H9 (cell line): ENCODE data around the gene PKDCC. TPM values are rescaled to one million over a fixed set of nuclear protein-coding genes. Genes with fewer than 3 reads are reported as not detected.

Experiments
- DNase-seq: peaks from one replicate; pipeline ENCODE4 v3.0.0-alpha.2; 2017
- H2AFZ ChIP-seq: one replicate; pipeline ENCODE4 v1.6.1; 2013; ENCODE audit warnings: mild to moderate bottlenecking, low read length, control low read depth, moderate library complexity
- H2AK5ac ChIP-seq: 2 replicates; pipeline ENCODE4 v1.6.1; 2013; ENCODE audit warnings: low read length, control low read depth, mixed read lengths; ENCODE audit not compliant: insufficient read length
- H2BK120ac ChIP-seq: one replicate; pipeline ENCODE4 v1.6.1; 2013; ENCODE audit warnings: low read depth, mild to moderate bottlenecking, low read length, control low read depth, inconsistent platforms; ENCODE audit not compliant: poor library complexity, severe bottlenecking
- H2BK12ac ChIP-seq: 2 replicates; pipeline ENCODE4 v1.6.1; 2013; ENCODE audit warnings: low read length, control low read depth, mixed read lengths, low read depth; ENCODE audit not compliant: insufficient read length
- H2BK15ac ChIP-seq: 2 replicates; pipeline ENCODE4 v1.6.1; 2013; ENCODE audit warnings: low read depth, low read length, control low read depth
- H2BK20ac ChIP-seq: one replicate; pipeline ENCODE4 v1.6.1; 2013; ENCODE audit warnings: low read depth, mild to moderate bottlenecking, low read length, control low read depth, inconsistent platforms; ENCODE audit not compliant: poor library complexity, severe bottlenecking
- H2BK5ac ChIP-seq: 2 replicates; pipeline ENCODE4 v1.6.1; 2013; ENCODE audit warnings: low read length, control low read depth, mixed read lengths; ENCODE audit not compliant: insufficient read length
- H3K14ac ChIP-seq: 2 replicates; pipeline ENCODE4 v1.6.1; 2013; ENCODE audit warnings: low read length, control low read depth; ENCODE audit not compliant: insufficient read depth
- H3K18ac ChIP-seq: 2 replicates; pipeline ENCODE4 v1.6.1; 2013; ENCODE audit warnings: low read depth, mild to moderate bottlenecking, mixed read lengths, low read length, control low read depth; ENCODE audit not compliant: insufficient read length
- H3K23ac ChIP-seq: 2 replicates; pipeline ENCODE4 v1.6.1; 2013; ENCODE audit warnings: low read length, control low read depth, mixed read lengths, low read depth; ENCODE audit not compliant: insufficient read length
- H3K23me2 ChIP-seq: 2 replicates; pipeline ENCODE4 v1.6.1; 2013; ENCODE audit warnings: low read depth, mild to moderate bottlenecking, mixed read lengths, low read length, control low read depth; ENCODE audit not compliant: insufficient read length, poor library complexity, severe bottlenecking
- H3K27ac ChIP-seq: 2 replicates; pipeline ENCODE4 v1.5.1; 2013; ENCODE audit warnings: low read length, control low read depth, mixed read lengths, low read depth; ENCODE audit not compliant: insufficient read length
- H3K27me3 ChIP-seq: 2 replicates; pipeline ENCODE4 v1.6.1; 2013; ENCODE audit warnings: low read length, control low read depth, inconsistent platforms; ENCODE audit not compliant: insufficient read depth
- H3K4ac ChIP-seq: 2 replicates; pipeline ENCODE4 v1.6.1; 2013; ENCODE audit warnings: low read depth, mild to moderate bottlenecking, control low read depth, inconsistent platforms, low read length, moderate library complexity
- H3K4me1 ChIP-seq: 2 replicates; pipeline ENCODE4 v1.6.1; 2013; ENCODE audit warnings: low read length, control low read depth, inconsistent platforms; ENCODE audit not compliant: insufficient read depth
- H3K4me2 ChIP-seq: 2 replicates; pipeline ENCODE4 v1.6.1; 2013; ENCODE audit warnings: low read length, control low read depth, mixed read lengths; ENCODE audit not compliant: insufficient read length, insufficient read depth
- H3K56ac ChIP-seq: 2 replicates; pipeline ENCODE4 v1.6.1; 2013; ENCODE audit warnings: low read depth, mild to moderate bottlenecking, mixed read lengths, low read length, control low read depth; ENCODE audit not compliant: insufficient read length
- H3K79me1 ChIP-seq: 2 replicates; pipeline ENCODE4 v1.6.1; 2013; ENCODE audit warnings: low read depth, mild to moderate bottlenecking, moderate library complexity, low read length, control low read depth, inconsistent platforms; ENCODE audit not compliant: insufficient read depth, poor library complexity, severe bottlenecking
- H3K79me2 ChIP-seq: 2 replicates; pipeline ENCODE4 v1.6.1; 2013; ENCODE audit warnings: low read length, control low read depth, inconsistent platforms; ENCODE audit not compliant: insufficient read depth
- H3K9ac ChIP-seq: 2 replicates; pipeline ENCODE4 v1.6.1; 2013; ENCODE audit warnings: low read length, control low read depth, mixed read lengths; ENCODE audit not compliant: insufficient read length; ENCODE audit errors: extremely low read depth
- H3K9me3 ChIP-seq: one replicate; pipeline ENCODE4 v1.6.1; 2013; ENCODE audit warnings: low read depth, low read length, inconsistent platforms; ENCODE audit not compliant: control insufficient read depth
- H3T11ph ChIP-seq: one replicate; pipeline ENCODE4 v1.6.1; 2013; ENCODE audit warnings: mild to moderate bottlenecking, low read length, control low read depth, inconsistent platforms
- H4K20me1 ChIP-seq: one replicate; pipeline ENCODE4 v1.6.1; 2013; ENCODE audit not compliant: control insufficient read depth, insufficient read length, insufficient read depth
- H4K5ac ChIP-seq: 2 replicates; pipeline ENCODE4 v1.6.1; 2013; ENCODE audit warnings: low read depth, mild to moderate bottlenecking, mixed read lengths, low read length, control low read depth; ENCODE audit not compliant: insufficient read length
- H4K8ac ChIP-seq: replicated peaks from 2 replicates; pipeline ENCODE4 v1.6.1; 2013; ENCODE audit warnings: low read length, control low read depth, mixed read lengths, low read depth; ENCODE audit not compliant: insufficient read length
- H4K91ac ChIP-seq: 2 replicates; pipeline ENCODE4 v1.6.1; 2013; ENCODE audit warnings: low read depth, mild to moderate bottlenecking, moderate library complexity, mixed read lengths, low read length, control low read depth; ENCODE audit not compliant: insufficient read length
- H3K27ac Mint-ChIP-seq, 3 experiments: 2 replicates in 2 of 3; 3 replicates in 1 of 3; pipeline ENCODE4 v1.8.0; 2020 to 2021; ENCODE audit warnings: mixed read lengths in 3 of 3, mild to moderate bottlenecking in 1 of 3, moderate library complexity in 1 of 3
- H3K27me3 Mint-ChIP-seq: 2 replicates; pipeline ENCODE4 v1.8.0; 2021; ENCODE audit warnings: low read depth, mild to moderate bottlenecking, moderate library complexity, mixed read lengths
- H3K36me3 Mint-ChIP-seq, 3 experiments: 2 replicates in 2 of 3; 3 replicates in 1 of 3; pipeline ENCODE4 v1.8.0; 2020 to 2021; ENCODE audit warnings: low read depth in 3 of 3, mixed read lengths in 3 of 3; ENCODE audit not compliant: insufficient read depth in 1 of 3
- H3K4me1 Mint-ChIP-seq, 2 experiments: 2 replicates each; pipeline ENCODE4 v1.8.0; 2020; ENCODE audit warnings: mixed read lengths in 2 of 2
- H3K4me3 Mint-ChIP-seq, 2 experiments: 2 replicates in 1 of 2; 3 replicates in 1 of 2; pipeline ENCODE4 v1.8.0; 2020 to 2021; ENCODE audit warnings: mild to moderate bottlenecking in 2 of 2, mixed read lengths in 2 of 2, moderate library complexity in 1 of 2
- H3K9me3 Mint-ChIP-seq, 2 experiments: 2 replicates in 1 of 2; 3 replicates in 1 of 2; pipeline ENCODE4 v1.8.0; 2020; ENCODE audit warnings: mild to moderate bottlenecking in 2 of 2, mixed read lengths in 2 of 2, moderate library complexity in 1 of 2
- WGBS: extraction: QIAGEN DNeasy Blood & Tissue Kit; methylation state at CpG from one replicate; pipeline ENCODE4 v1.1.7; 2013; ENCODE audit warnings: missing lambda C conversion rate, low lambda C conversion rate, mixed read lengths; ENCODE audit not compliant: insufficient read length; ENCODE audit errors: extremely low coverage; 5-methylcytosine and 5-hydroxymethylcytosine counted together
- total RNA-seq: library from RNA; stranded (reverse); gene quantifications from 2 replicates; pipeline ENCODE4 v1.2.1, GENCODE V29; 2021
- TF ChIP-seq, protein P1 (sequence below): fragments of 200-600 bp; sonication (generic); conservative IDR thresholded peaks from 3 replicates; pipeline ENCODE4 v1.8.0; 2021; ENCODE audit warnings: antibody characterized with exemption, mild to moderate bottlenecking

PKDCC gene
- total RNA-seq, 1 experiment from 2014 or later, result 134 TPM

DNA sequence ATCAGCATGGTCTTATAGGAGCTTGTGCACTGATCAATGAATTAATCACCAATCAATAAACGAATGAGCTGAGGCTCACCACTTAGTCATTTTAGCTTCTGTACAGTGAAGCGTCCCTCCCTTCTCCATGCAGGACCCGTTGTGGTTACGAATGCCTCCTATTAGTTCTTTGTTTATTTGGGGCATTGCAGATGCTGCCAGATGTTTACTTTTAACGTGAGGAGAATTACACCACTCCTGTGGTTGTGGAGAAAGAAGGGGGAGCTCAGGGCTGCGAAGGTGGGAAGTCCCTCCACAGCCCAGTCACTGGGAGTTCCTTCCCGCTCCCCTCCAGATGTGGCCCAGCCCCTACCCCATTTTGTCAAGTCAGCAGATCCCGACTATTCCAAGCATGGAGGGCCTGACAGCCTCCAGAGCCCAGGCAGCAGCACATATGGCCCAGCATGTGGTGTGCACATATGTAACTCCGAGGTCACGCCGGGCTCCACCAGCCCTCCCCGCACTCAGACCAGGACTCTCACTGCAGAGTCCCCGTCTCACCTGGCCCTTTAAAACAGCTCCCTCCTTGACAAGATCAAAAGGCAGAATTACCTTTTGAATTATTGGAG, 20.9 kb downstream of the PKDCC start:
- Histone ChIP-seq H3K27me3 (peaks cover 2% of the 10 kb centered on the region; the same call in 1 of the 2 replicates), H2AFZ (no peak overlapping the region), H3K4ac (no peak overlapping the region), H4K20me1 (no peaks in the 10 kb centered on the region), H3K14ac (no peak overlapping the region), H3K79me2 (no peaks in the 10 kb centered on the region), H2BK120ac (no peak overlapping the region), H3K4me2 (no peak overlapping the region), H4K91ac (no peak overlapping the region), H2BK5ac (no peak overlapping the region), H4K5ac (no peak overlapping the region), H3K18ac (no peak overlapping the region), H3K4me1 (no peaks in the 10 kb centered on the region), H3K23me2 (no peaks in the 10 kb centered on the region), H3K9ac (no peak overlapping the region), H3K56ac (no peak overlapping the region), H3K79me1 (no peaks in the 10 kb centered on the region), H2BK15ac (no peak overlapping the region), H2BK20ac (no peak overlapping the region), H2BK12ac (no peak overlapping the region), H2AK5ac (no peak overlapping the region), H3T11ph (no peak overlapping the region), H3K9me3 (no peaks in the 10 kb centered on the region), H3K23ac (no peak overlapping the region), H3K27ac (no peak overlapping the region), H4K8ac (no peak overlapping the region)
- Mint-ChIP-seq H3K27me3 (peaks cover 2% of the 10 kb centered on the region; the same call in 1 of the 2 replicates), H3K4me1 (peaks cover 21 to 39% of the 10 kb centered on the region in 2 experiments), H3K4me3 (no peak overlapping the region), H3K9me3 (no peaks in the 10 kb centered on the region; a peak in 1 of 5 replicates), H3K27ac (no peak overlapping the region), H3K36me3 (no peaks in the 10 kb centered on the region)
- no CpG with 5 or more reads among the region's 13 CpGs for WGBS
- TF ChIP-seq, protein P1, sequence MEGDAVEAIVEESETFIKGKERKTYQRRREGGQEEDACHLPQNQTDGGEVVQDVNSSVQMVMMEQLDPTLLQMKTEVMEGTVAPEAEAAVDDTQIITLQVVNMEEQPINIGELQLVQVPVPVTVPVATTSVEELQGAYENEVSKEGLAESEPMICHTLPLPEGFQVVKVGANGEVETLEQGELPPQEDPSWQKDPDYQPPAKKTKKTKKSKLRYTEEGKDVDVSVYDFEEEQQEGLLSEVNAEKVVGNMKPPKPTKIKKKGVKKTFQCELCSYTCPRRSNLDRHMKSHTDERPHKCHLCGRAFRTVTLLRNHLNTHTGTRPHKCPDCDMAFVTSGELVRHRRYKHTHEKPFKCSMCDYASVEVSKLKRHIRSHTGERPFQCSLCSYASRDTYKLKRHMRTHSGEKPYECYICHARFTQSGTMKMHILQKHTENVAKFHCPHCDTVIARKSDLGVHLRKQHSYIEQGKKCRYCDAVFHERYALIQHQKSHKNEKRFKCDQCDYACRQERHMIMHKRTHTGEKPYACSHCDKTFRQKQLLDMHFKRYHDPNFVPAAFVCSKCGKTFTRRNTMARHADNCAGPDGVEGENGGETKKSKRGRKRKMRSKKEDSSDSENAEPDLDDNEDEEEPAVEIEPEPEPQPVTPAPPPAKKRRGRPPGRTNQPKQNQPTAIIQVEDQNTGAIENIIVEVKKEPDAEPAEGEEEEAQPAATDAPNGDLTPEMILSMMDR, result no peak
- no peak for DNase-seq
